ENCODE data around the gene UBXN4. TPM values are rescaled to one million over a fixed set of nuclear protein-coding genes. Genes with fewer than 3 reads are reported as not detected.
"Not testable (repeated sequence)": the region's sequence is repeated elsewhere in the genome, so short reads cannot be mapped to it uniquely, and the experiment has no call there.

UBXN4 gene, protein sequence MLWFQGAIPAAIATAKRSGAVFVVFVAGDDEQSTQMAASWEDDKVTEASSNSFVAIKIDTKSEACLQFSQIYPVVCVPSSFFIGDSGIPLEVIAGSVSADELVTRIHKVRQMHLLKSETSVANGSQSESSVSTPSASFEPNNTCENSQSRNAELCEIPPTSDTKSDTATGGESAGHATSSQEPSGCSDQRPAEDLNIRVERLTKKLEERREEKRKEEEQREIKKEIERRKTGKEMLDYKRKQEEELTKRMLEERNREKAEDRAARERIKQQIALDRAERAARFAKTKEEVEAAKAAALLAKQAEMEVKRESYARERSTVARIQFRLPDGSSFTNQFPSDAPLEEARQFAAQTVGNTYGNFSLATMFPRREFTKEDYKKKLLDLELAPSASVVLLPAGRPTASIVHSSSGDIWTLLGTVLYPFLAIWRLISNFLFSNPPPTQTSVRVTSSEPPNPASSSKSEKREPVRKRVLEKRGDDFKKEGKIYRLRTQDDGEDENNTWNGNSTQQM
- polyA plus RNA-seq (2012; ENCODE audit: insufficient read depth, insufficient read length): 83.1 TPM

DNA sequence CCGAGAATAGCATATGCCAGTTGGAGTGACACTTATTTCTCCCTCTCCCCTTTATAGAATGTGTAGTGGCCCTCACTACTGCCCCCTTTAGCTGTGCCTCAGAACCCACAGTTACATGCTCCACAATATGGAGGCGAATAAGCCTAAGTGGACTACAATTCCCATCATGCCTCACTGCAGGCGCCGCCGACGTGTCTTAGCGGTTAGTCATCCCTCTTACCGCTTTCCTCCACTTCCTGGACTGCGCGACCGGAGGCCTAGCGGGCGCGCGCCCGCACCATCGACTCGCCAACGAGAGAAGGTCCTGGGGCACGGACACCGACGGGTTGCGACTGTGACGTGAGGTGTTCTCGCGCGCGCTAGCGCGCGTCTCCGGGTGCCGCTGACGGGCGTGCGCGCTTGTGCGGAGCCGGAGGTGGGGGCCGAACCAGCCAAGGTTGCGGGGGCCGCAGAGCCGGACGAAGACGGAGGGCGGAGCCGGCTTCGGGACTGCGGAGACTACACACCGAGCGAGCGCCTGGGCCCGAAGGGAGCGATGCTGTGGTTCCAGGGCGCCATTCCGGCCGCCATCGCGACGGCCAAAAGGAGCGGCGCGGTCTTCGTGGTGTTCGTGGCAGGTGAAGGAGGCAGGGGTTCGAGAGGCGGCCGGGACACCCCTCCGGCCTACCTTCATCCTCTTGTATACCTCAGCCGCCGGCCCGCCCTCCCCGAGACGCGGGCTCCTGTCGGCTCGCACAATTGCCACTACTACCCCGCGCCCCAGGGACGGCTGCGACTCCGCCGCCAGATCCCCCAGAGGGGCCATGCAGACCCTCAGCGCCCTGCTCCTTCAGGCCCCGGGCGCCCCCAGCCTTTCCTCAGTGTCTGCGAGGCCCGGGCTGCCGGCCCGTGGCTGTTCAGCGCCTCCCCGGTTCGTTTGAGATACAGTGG lies at the start of gene UBXN4:
Gene UBXN4, plus strand, starts transcription at position 461 of the 930 bp plus-strand sequence. Its CDS starts 75 bp downstream, at position 536.
- peak; percentile 98 for DNase-seq (ENCODE audit: low read depth, low spot score)
- peak within 1 kb of the TSS; percentile 85 for H3K4me3 ChIP-seq (ENCODE audit: low read length)

- H3K4me3 ChIP-seq (ENCODE audit: low read length): no peak overlapping the region
These were observed 46.9 kb upstream of the UBXN4 start for GRCh38 chr2:135694711-135695110.

DNA sequence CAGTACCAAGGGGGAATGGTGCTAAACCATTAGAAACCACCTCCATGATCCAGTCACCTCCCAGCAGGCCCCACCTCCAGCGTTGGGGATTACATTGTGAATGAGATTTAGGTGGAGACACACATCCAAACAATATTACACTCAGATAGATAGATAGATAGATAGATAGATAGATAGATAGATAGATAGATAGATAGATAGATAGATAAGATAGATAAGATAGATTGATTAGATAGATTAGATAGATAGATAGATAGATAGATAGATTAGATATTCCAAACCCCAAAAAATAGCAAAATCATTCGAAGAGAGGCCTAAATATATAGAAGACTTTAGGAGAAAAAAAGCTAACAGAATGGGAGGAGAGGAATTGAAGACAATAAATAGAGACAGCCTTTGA lies 42.8 kb upstream of the UBXN4 start:
- no peak overlapping the region for H3K4me3 ChIP-seq (ENCODE audit: low read length)
- DNase-seq (ENCODE audit: low read depth, low spot score): no peak

More at GRCh38 chr2:135694711-135695110, 46.9 kb upstream of the UBXN4 start:
- DNase-seq (ENCODE audit: low read depth, low spot score): no peak

GRCh38 chr2:135701442-135701841 lies 40.2 kb upstream of the UBXN4 start:
- no peak overlapping the region for H3K4me3 ChIP-seq (ENCODE audit: low read length)
- DNase-seq (ENCODE audit: low read depth, low spot score): no peak

GRCh38 chr2:135703300-135703699 lies 38.4 kb upstream of the UBXN4 start:
- no peak for DNase-seq (ENCODE audit: low read depth, low spot score)
- H3K4me3 ChIP-seq (ENCODE audit: low read length): no peak overlapping the region

GRCh38 chr2:135704075-135704474 lies 37.6 kb upstream of the UBXN4 start:
- DNase-seq (ENCODE audit: low read depth, low spot score); H3K4me3 ChIP-seq (ENCODE audit: low read length): not testable (repeated sequence)

GRCh38 chr2:135708159-135708558 lies 33.5 kb upstream of the UBXN4 start:
- H3K4me3 ChIP-seq (ENCODE audit: low read length): no peak overlapping the region
- DNase-seq (ENCODE audit: low read depth, low spot score): no peak

- no peak overlapping the region for H3K4me3 ChIP-seq (ENCODE audit: low read length)
- peak; percentile 40 for DNase-seq (ENCODE audit: low read depth, low spot score)
These were observed 31.7 kb upstream of the UBXN4 start for GRCh38 chr2:135709992-135710391.

DNA sequence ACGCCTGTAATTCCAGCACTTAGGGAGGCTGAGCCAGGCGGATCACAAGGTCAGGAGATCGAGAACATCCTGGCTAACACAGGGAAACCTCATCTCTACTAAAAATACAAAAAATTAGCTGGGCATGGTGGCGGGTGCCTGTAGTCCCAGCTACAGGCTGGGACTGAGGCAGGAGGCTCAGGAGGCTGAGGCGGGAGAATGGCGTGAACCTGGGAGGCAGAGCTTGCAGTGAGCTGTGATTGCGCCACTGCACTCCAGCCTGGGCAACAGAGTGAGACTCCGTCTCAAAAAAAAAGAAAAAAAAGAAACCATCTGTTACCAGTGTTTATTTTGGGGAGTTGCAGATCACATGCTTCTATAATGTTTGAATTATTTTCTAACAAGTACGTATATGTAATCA lies 26.6 kb upstream of the UBXN4 start:
- DNase-seq (ENCODE audit: low read depth, low spot score); H3K4me3 ChIP-seq (ENCODE audit: low read length): not testable (repeated sequence)

GRCh38 chr2:135728064-135728743 lies 13.5 kb upstream of the UBXN4 start:
- no peak overlapping the region for H3K4me3 ChIP-seq (ENCODE audit: low read length)
- no peak for DNase-seq (ENCODE audit: low read depth, low spot score)

GRCh38 chr2:135732561-135732960 lies 9.1 kb upstream of the UBXN4 start:
- DNase-seq (ENCODE audit: low read depth, low spot score): peak; percentile 22
- H3K4me3 ChIP-seq (ENCODE audit: low read length): no peak overlapping the region; the same call in 1 of the 2 replicates

DNA sequence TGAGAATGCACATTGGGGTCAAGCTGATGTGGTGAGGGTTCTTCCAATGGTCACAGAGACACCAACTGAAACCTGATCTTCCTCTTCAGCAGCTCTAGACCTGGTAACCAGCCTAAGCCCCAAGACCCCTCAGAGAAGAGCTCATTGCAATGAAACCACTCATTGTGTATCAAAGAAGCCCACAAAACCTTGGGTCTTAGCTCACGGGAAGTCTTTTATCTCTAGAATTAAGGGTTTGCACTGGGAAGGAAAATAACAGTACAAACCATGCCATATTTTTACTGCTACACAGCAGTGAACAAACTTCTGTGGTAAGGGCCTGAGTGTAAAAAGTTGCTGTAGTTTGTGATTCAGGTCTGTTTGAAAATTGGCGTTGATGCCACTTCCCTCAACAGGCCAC lies 8.6 kb upstream of the UBXN4 start:
- peak; percentile 81 for DNase-seq (ENCODE audit: low read depth, low spot score)
- no peak overlapping the region; the same call in 1 of the 2 replicates for H3K4me3 ChIP-seq (ENCODE audit: low read length)

- H3K4me3 ChIP-seq (ENCODE audit: low read length): no peak overlapping the region
- no peak for DNase-seq (ENCODE audit: low read depth, low spot score)
These were observed 5.1 kb upstream of the UBXN4 start for GRCh38 chr2:135736546-135736945.

- no peak for DNase-seq (ENCODE audit: low read depth, low spot score)
- no peak overlapping the region for H3K4me3 ChIP-seq (ENCODE audit: low read length)
These were observed 1.4 kb upstream of the UBXN4 start for GRCh38 chr2:135740206-135740605.

DNA sequence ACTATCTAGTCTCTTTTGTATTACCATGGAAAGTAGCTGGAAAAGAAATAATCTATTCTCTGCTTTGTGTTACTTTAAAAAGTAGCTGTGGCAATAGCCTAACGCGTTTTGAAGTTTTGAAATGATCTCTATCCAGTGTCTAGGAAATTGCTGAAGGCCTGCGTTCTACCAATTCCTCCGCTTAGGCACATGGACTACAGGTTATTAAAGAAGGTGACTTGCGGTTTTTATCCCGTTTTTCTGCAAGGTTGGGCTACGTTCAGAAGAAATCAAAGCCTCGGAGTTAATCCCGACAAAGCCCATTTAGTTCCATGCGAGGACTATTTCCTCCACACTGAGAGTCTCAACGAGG lies 636 bp upstream of the UBXN4 start:
- H3K4me3 ChIP-seq (ENCODE audit: low read length): no peak overlapping the region
- DNase-seq (ENCODE audit: low read depth, low spot score): no peak

DNA sequence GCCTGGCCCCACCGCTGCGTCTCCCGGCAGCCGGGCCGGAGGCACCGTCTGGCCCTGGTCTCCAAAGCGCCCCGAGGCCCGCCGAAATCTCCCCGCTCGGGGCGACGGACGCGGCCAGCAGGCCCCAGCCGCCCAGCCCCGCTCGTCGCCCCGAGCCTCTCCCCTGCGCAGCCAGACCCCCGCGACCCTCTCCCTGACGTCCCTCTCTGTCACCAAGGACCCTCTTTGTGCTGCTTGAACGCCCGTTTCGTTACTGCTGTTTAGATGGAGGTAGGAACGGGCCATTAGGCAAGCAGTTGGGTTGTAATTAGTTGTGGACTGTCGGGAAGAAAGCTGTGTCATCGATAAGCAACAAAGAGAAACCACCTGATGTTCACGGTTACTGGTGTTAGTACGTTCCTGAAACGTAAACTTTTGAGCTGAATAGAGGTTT lies 686 bp downstream of the UBXN4 start:
- peak; percentile 41 for DNase-seq (ENCODE audit: low read depth, low spot score)
- H3K4me3 ChIP-seq (ENCODE audit: low read length): peak overlapping the region; percentile 85

DNA sequence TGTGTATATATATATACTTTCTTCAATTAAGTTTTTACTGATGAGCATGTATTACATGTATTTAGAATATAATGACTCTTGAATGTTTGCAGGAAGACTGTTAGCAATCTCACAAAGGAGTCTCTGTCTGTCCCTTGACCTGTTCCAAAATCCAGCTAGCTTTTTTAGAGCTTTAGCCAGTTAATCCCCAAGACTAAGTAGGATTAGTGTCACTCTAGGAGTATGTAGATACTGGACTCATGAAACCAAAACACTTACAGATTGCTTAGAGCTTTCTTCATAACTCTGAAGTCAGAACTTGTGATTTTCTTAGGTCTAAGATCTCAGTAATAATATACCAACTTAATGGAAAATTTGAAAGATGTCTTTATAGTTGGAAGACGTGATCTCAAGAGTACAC lies 2.2 kb downstream of the UBXN4 start:
- no peak for DNase-seq (ENCODE audit: low read depth, low spot score)
- no peak overlapping the region for H3K4me3 ChIP-seq (ENCODE audit: low read length)

GRCh38 chr2:135744760-135745314 lies 3.2 kb downstream of the UBXN4 start:
- peak; percentile 60 for DNase-seq (ENCODE audit: low read depth, low spot score)
- H3K4me3 ChIP-seq (ENCODE audit: low read length): no peak overlapping the region

DNA sequence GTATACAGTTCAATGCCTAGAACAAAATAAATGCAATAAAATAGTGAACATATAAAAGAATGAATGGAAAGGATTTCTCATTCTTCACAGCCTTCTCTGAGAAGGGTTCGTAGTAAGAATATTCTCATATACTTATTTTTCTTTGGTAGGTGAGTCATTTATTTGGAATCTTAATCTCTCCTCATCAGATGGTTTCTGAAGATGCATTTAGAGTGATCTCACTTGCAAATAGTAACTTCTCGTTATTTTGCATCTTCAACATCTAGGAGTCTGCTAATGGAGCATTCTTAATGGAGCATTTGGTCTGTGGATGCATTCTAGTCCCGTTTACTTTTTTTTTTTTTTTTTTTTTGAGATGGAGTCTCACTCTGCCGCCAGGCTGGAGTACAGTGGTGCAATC lies 3.9 kb downstream of the UBXN4 start:
- no peak overlapping the region for H3K4me3 ChIP-seq (ENCODE audit: low read length)
- DNase-seq (ENCODE audit: low read depth, low spot score): no peak
